ENCODE results near the gene ID4. TPM values are rescaled to one million over a fixed set of nuclear protein-coding genes. Genes with fewer than 3 reads are reported as not detected.

ID4 gene
- total RNA-seq: not detected

- Mint-ChIP-seq H3K27ac (peak within 1 kb of the TSS; percentile 35), H3K36me3 (ENCODE audit: insufficient read depth in 2 of 2) (peaks cover 0 to 2% of the 10 kb centered on the region in 2 donors), H3K4me1 (ENCODE audit: low read depth) (no peaks in the 10 kb centered on the region), H3K27me3 (ENCODE audit: low read depth) (peaks cover 62% of the 10 kb centered on the region), H3K4me3 (peak within 1 kb of the TSS in 1 of 2 donors; percentile 49), H3K9me3 (no peaks in the 10 kb centered on the region)
- DNase-seq: no peak
- no peak for ATAC-seq (replicated peaks in 1 of 2)
Observed at GRCh38 chr6:19836799-19837510, at the start of gene ID4. Gene ID4, plus strand, starts transcription at chr6:19837370. Its CDS starts 385 bp downstream, at chr6:19837755.

- Mint-ChIP-seq H3K4me1 (ENCODE audit: low read depth) (no peaks in the 10 kb centered on the region), H3K4me3 (no peak overlapping the region), H3K27me3 (ENCODE audit: low read depth) (no peaks in the 10 kb centered on the region), H3K36me3 (ENCODE audit: insufficient read depth in 2 of 2) (no peaks in the 10 kb centered on the region), H3K27ac (no peak overlapping the region), H3K9me3 (no peaks in the 10 kb centered on the region)
- DNase-seq (no peak), ATAC-seq (replicated peaks in 1 of 2) (no peak)
Observed at GRCh38 chr6:19788686-19789085, 48.5 kb upstream of the ID4 start.

- no peak for DNase-seq
- no peaks in the 10 kb centered on the region for H3K9me3 Mint-ChIP-seq
- H3K4me3 Mint-ChIP-seq: no peak overlapping the region
- no peak overlapping the region for H3K27ac Mint-ChIP-seq
- H3K36me3 Mint-ChIP-seq (ENCODE audit: insufficient read depth in 2 of 2): no peaks in the 10 kb centered on the region
- no peak for ATAC-seq (replicated peaks in 1 of 2)
- no peaks in the 10 kb centered on the region for H3K27me3 Mint-ChIP-seq (ENCODE audit: low read depth)
- H3K4me1 Mint-ChIP-seq (ENCODE audit: low read depth): no peaks in the 10 kb centered on the region
Observed at GRCh38 chr6:19789100-19789803, 47.9 kb upstream of the ID4 start.

- no peak overlapping the region for H3K27ac Mint-ChIP-seq
- H3K4me3 Mint-ChIP-seq: no peak overlapping the region
- H3K9me3 Mint-ChIP-seq: peaks cover under 1 to 3% of the 10 kb centered on the region in 2 donors
- ATAC-seq (replicated peaks in 1 of 2) (no peak), DNase-seq (no peak)
- H3K36me3 Mint-ChIP-seq (ENCODE audit: insufficient read depth in 2 of 2): no peaks in the 10 kb centered on the region
- H3K4me1 Mint-ChIP-seq (ENCODE audit: low read depth): no peaks in the 10 kb centered on the region
- H3K27me3 Mint-ChIP-seq (ENCODE audit: low read depth): no peaks in the 10 kb centered on the region
Observed at GRCh38 chr6:19791267-19791666, 45.9 kb upstream of the ID4 start.

GRCh38 chr6:19795211-19795610 lies 42.0 kb upstream of the ID4 start:
- no peak for ATAC-seq (replicated peaks in 1 of 2)
- Mint-ChIP-seq H3K4me3 (no peak overlapping the region), H3K36me3 (ENCODE audit: insufficient read depth in 2 of 2) (no peaks in the 10 kb centered on the region), H3K27me3 (ENCODE audit: low read depth) (no peaks in the 10 kb centered on the region), H3K9me3 (peaks cover 2 to 7% of the 10 kb centered on the region in 2 donors), H3K4me1 (ENCODE audit: low read depth) (no peaks in the 10 kb centered on the region), H3K27ac (no peak overlapping the region)
- DNase-seq: no peak

GRCh38 chr6:19796452-19796851 lies 40.7 kb upstream of the ID4 start:
- DNase-seq (no peak), ATAC-seq (replicated peaks in 1 of 2) (no peak)
- H3K4me3 Mint-ChIP-seq: no peak overlapping the region
- no peaks in the 10 kb centered on the region for H3K36me3 Mint-ChIP-seq (ENCODE audit: insufficient read depth in 2 of 2)
- H3K9me3 Mint-ChIP-seq: peaks cover 2 to 7% of the 10 kb centered on the region in 2 donors
- no peak overlapping the region for H3K27ac Mint-ChIP-seq
- peaks cover 2% of the 10 kb centered on the region for H3K27me3 Mint-ChIP-seq (ENCODE audit: low read depth)
- H3K4me1 Mint-ChIP-seq (ENCODE audit: low read depth): no peaks in the 10 kb centered on the region

GRCh38 chr6:19798362-19798761 lies 38.8 kb upstream of the ID4 start:
- H3K4me1 Mint-ChIP-seq (ENCODE audit: low read depth): no peaks in the 10 kb centered on the region
- H3K36me3 Mint-ChIP-seq (ENCODE audit: insufficient read depth in 2 of 2): no peaks in the 10 kb centered on the region
- no peak overlapping the region for H3K4me3 Mint-ChIP-seq
- ATAC-seq (replicated peaks in 1 of 2) (no peak), DNase-seq (no peak)
- H3K27ac Mint-ChIP-seq: no peak overlapping the region
- peaks cover 21% of the 10 kb centered on the region for H3K27me3 Mint-ChIP-seq (ENCODE audit: low read depth)
- peaks cover 2 to 7% of the 10 kb centered on the region in 2 donors for H3K9me3 Mint-ChIP-seq

- Mint-ChIP-seq H3K27me3 (ENCODE audit: low read depth) (peaks cover 49% of the 10 kb centered on the region), H3K36me3 (ENCODE audit: insufficient read depth in 2 of 2) (no peaks in the 10 kb centered on the region), H3K4me3 (no peak overlapping the region), H3K27ac (no peak overlapping the region), H3K9me3 (no peaks in the 10 kb centered on the region), H3K4me1 (ENCODE audit: low read depth) (peaks cover 20% of the 10 kb centered on the region)
- DNase-seq (no peak), ATAC-seq (replicated peaks in 1 of 2) (no peak)
Observed at GRCh38 chr6:19802656-19803055, 34.5 kb upstream of the ID4 start.

GRCh38 chr6:19803331-19804204 lies 33.6 kb upstream of the ID4 start:
- Mint-ChIP-seq H3K36me3 (ENCODE audit: insufficient read depth in 2 of 2) (no peaks in the 10 kb centered on the region), H3K27me3 (ENCODE audit: low read depth) (peaks cover 49% of the 10 kb centered on the region), H3K9me3 (no peaks in the 10 kb centered on the region), H3K4me1 (ENCODE audit: low read depth) (peaks cover 20% of the 10 kb centered on the region), H3K27ac (no peak overlapping the region), H3K4me3 (peak overlapping the region; percentile 81 to 85)
- no peak for DNase-seq
- no peak for ATAC-seq (replicated peaks in 1 of 2)

- DNase-seq (peak; percentile 73 to 74), ATAC-seq (replicated peaks in 1 of 2) (peak; percentile 99)
- Mint-ChIP-seq H3K36me3 (ENCODE audit: insufficient read depth in 2 of 2) (no peaks in the 10 kb centered on the region), H3K9me3 (no peaks in the 10 kb centered on the region), H3K27ac (no peak overlapping the region), H3K4me1 (ENCODE audit: low read depth) (peaks cover 20% of the 10 kb centered on the region), H3K27me3 (ENCODE audit: low read depth) (peaks cover 49% of the 10 kb centered on the region), H3K4me3 (peak overlapping the region; percentile 81 to 85)
Observed at GRCh38 chr6:19804205-19805128, 32.7 kb upstream of the ID4 start.

- H3K36me3 Mint-ChIP-seq (ENCODE audit: insufficient read depth in 2 of 2): no peaks in the 10 kb centered on the region
- H3K4me3 Mint-ChIP-seq: peak overlapping the region; percentile 75 to 85
- ATAC-seq (replicated peaks in 1 of 2) (peak in 1 of 2 donors; percentile 6), DNase-seq (no peak)
- no peaks in the 10 kb centered on the region for H3K9me3 Mint-ChIP-seq
- no peak overlapping the region for H3K27ac Mint-ChIP-seq
- H3K4me1 Mint-ChIP-seq (ENCODE audit: low read depth): peaks cover 20% of the 10 kb centered on the region
- H3K27me3 Mint-ChIP-seq (ENCODE audit: low read depth): peaks cover 49% of the 10 kb centered on the region
Observed at GRCh38 chr6:19805129-19805481, 32.1 kb upstream of the ID4 start.

GRCh38 chr6:19806971-19807396 lies 30.2 kb upstream of the ID4 start:
- peaks cover 42% of the 10 kb centered on the region for H3K27me3 Mint-ChIP-seq (ENCODE audit: low read depth)
- ATAC-seq (replicated peaks in 1 of 2) (no peak), DNase-seq (no peak)
- no peak overlapping the region for H3K27ac Mint-ChIP-seq
- no peaks in the 10 kb centered on the region for H3K36me3 Mint-ChIP-seq (ENCODE audit: insufficient read depth in 2 of 2)
- no peaks in the 10 kb centered on the region for H3K9me3 Mint-ChIP-seq
- no peak overlapping the region for H3K4me3 Mint-ChIP-seq
- H3K4me1 Mint-ChIP-seq (ENCODE audit: low read depth): peaks cover 20% of the 10 kb centered on the region

Measured in activated T-cell treated with anti-CD3 and anti-CD28 coated beads, Interleukin-2, amount 50 U/mL, for 72 hours (primary cell).